Gastrocnemius medialis (tissue), 4 donors: Measurements from ENCODE around the gene SMIM43.

Experiments
- CTCF ChIP-seq, 5 experiments: fragments of 450-650 bp in 3 of 5; fragments of 200-600 bp in 2 of 5; sonication (generic) in 2 of 5; IDR thresholded peaks in 4 of 5; conservative IDR thresholded peaks in 1 of 5; 1 replicate in 4 of 5; 2 replicates in 1 of 5; pipeline ENCODE4 v1.5.1; 2016 to 2019; ENCODE audit warnings: antibody characterized with exemption in 5 of 5, mild to moderate bottlenecking in 3 of 5, moderate library complexity in 3 of 5
- POLR2A ChIP-seq, 2 donors: fragments of 450-650 bp; IDR thresholded peaks; one replicate each; pipeline ENCODE4 v1.6.1; 2017; ENCODE audit warnings: antibody characterized with exemption in 2 of 2, mild to moderate bottlenecking in 2 of 2, moderate library complexity in 2 of 2

- TF ChIP-seq POLR2A (IDR thresholded peaks at IDR 0.05) (no peak), CTCF (IDR thresholded peaks at IDR 0.05 in 4 of 5, conservative IDR thresholded peaks at IDR 0.05 in 1 of 5) (no peak)
Measured at GRCh38 chr4:121721700-121722099, 43.3 kb downstream of the SMIM43 start.
